HG03342 (cell line): ENCODE results near the gene PAX5.
A peak's percentile ranks its signal among the peaks of the same experiment; 100 is the strongest.
"Not testable (repeated sequence)": the region's sequence is repeated elsewhere in the genome, so short reads cannot be mapped to it uniquely, and the experiment has no call there.

Source experiments
- ATAC-seq: cut with Tn5 transposase; IDR thresholded peaks from one replicate; pipeline ENCODE4 v1.9.1; 2021; ENCODE audit warnings: mild to moderate bottlenecking, moderate library complexity; ENCODE audit not compliant: unreplicated experiment

Gene PAX5

DNA sequence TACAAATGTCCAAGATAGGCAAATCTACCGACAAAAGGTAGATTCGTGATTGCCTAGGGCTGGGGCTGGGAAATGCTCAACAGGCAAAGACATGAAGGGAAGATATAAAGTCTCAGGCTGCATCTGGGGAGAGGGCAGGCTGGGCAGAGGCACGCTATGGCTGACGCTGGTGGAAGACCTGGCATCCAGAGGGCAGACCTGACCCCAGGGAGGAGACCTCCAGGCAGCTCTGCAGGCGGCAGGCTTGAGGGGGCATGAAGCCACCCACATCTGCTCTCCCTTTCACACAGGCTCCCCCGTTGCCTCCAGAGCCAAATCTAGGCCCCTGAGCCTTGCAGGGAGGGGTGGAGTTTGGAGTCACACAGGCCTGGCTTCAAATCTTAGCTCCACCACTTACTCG, 145.5 kb downstream of the PAX5 start:
- ATAC-seq = no peak

DNA sequence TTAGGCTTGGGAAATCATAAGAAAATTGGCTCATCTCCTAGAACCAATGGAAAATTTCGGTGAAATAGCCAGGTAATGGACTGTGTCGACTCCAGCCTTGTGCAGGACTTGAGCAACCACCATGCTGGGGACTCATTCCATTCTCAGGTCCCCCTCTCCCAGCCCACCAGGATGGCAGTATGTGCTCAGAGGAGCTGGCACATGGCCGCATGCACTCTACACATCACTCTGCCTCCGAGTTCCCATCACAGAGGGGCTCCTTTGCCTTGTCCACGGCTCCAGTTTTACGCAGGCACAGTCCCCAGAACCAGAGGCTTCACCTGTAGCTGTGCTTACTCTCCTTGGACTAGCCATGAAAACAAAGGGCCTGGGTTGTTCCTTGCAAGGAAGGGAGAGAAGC, 149.3 kb downstream of the PAX5 start:
- no peak for ATAC-seq

DNA sequence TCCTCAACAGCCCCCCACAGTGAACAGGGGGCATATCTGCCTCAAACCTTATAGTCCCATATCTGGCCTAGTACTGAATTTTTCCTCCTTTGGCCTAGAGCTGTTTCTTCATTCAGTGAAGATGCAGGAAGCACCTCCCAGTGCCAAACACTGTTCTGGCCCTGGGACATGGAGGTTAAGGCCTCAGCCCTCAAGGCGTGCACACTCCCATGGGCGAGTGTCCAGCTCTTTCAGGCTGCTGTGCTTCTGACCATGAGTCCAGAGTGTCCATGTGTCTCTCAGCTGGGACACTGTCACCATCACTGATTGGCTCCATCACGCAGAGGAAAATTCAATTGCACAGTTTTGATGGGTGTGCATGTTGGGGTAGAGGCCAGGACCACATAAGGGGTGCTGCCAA, 151.5 kb downstream of the PAX5 start:
- ATAC-seq = no peak

DNA sequence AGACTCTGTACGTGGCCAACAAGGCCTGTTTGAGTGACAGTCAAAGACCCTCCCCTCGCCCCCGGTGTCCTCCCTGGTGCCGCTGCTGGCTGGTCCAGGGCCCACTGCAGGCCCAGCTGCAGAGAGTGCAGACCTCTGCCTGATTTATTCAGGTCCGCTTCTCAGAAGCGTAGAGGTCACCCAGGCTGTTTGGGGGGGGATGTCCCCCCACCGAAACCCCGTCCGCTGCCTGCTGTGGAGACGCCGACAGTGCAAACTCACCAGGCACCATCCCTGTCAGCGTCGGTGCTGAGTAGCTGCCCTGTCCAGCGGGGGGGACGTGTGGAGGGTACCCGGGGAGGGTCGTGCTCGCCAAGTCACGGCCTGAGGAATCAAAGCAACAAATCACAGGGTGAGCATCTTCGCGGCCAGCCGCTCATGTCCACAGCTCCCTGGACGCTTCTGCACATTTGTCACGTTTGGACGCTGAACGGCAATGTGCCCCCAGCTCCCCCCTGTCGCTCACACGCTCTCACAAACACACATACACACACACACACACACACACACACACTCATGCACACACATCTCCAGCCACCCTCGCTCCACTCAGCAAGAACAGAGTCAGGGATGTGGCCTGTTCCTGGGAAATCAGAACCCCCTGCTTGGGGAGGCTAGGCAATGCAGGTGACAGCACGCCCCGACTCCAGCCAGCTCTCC, 152.2 kb downstream of the PAX5 start:
- ATAC-seq = no peak

DNA sequence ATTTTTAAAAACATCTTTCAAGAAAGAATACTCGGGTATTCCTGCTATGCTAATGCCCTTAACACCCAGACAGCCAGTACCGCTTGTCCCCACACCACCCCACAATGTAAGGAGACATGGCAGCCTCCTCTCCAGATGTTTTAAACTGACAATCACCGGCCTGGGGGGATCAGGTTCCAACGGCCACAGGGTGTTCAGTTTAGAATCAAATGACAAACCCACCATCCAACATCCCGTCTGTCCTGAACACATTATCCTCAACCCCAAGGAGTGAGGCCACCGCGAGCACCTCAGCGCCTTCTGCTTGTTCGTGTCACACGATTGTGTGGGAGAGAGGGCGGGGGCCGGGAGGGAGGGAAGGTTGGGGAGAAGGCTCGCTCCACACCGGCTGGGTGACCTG, 152.8 kb downstream of the PAX5 start:
- no peak for ATAC-seq

DNA sequence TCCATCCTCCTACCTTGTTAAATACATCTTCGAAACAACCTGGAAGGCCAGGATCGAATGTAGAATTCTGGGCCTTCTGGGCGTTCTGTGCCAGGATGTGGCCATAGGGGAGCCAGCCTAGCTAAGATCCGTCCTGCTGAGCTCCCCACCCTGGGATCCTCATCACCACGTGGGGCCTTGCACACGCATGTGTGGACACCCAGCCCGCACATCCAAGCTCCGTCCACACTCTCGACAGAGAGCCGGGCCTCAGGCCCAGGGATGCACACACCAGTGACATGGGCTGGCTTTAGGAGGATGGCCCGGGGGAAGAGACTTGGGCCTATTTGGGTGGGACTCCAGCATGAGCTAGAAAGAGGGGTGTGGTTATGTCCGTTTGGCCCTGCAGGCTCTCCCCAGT, 154.0 kb downstream of the PAX5 start:
- no peak for ATAC-seq

DNA sequence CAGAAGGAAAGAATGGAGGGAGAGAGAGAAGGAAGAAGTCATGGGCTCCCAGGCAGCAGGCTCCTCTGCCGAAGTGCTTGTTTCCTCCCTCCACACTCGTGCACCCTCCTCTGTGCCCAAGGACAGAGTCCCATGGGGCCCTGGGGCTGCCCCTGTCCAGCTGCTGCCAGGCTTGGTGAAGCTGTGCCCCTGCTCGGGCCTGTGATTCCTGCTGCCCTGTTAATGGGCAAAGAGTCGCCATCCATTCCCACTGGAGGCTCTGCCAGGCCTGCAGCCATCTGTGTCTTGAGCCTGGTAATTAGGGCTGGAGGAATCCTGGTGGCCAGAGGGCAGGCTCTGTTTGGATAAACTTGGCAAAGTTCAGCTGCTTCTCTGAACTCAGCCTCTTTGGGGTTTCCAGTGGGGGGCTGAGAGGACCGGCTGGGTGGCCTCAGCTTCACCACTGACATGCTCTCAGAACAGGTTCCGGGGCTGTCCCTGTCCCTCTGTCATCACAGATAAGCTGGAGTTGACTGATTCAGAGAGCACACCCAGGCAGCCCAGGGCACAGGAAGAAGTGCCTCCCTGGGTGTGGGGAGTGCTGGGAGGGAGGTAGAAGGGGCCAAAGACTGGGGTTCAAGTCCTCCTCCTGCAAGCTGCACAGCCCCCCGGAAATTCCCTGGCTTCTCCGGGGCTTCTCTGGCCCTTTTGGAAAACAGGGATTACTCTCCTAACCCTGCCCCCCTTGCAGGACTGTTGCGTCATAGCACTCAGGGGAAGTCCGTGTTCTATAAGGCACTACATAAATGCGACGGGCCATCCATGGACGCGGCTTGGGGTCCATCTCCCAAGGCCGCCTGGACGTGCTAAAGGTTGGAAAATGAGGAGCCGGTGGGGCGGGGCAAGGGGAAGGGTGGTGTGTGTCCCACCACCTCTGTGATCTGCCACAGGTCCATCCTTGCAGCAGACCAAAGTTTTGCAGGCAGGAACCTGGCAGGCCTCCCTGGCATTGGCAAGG, 154.8 kb downstream of the PAX5 start:
- peak; percentile 73 for ATAC-seq

DNA sequence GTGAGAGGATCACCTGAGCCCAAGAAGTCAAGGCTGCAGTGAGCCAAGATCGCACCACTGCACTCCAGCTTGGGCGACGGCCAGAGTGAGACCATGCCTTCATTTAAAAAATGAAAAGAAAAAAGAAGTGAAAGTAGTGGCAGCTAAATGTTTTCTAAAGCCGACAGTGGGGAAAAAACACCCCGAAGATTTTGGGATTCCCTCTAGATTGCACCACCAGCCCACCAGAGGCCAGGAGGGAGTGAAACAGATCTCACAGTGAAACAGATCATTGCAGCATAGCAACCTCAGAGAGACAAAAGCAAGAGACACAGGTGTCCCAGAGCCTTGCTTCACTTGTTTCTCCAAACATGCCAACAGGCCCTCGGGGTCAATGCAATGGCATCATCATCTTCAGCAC, 156.8 kb downstream of the PAX5 start:
- no peak for ATAC-seq

DNA sequence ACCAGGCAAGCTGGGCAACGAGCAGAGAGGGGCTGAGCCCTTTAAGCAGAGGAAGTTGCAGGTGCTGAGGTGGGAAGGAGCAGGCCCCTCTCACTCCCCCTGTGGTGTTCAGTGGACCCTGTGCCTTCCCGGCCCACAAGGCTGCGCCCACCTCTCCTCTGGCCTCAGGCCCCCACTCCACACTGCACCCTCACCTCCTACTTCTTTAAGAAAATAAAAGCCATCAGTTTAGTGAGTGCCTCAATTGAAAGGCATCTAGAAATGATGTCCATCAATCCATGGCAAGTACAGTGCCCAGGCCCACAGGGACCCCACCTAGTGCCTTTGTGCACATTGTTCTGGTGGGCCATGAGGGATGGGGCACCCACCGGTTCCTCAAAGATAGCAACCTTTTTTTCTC, 158.0 kb downstream of the PAX5 start:
- ATAC-seq = no peak

DNA sequence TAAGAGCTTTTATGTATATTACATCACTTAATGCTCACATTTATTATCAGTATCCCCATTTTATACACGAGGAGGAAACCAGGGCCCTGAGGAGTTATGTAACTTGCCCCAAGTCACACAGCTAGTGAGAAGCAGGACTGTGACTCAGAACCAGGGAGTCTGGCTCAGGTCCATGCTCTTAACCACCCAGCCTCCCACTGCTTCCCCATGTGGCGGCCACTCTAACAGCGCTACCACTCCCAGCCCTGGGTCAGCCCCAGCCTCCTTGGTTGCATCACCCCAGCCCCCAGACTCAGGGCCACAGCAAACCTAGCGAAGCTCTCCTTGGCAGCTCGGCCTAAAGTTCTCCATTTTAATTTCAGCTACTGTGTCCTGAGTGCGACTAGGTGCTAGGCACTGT, 159.1 kb downstream of the PAX5 start:
- no peak for ATAC-seq

DNA sequence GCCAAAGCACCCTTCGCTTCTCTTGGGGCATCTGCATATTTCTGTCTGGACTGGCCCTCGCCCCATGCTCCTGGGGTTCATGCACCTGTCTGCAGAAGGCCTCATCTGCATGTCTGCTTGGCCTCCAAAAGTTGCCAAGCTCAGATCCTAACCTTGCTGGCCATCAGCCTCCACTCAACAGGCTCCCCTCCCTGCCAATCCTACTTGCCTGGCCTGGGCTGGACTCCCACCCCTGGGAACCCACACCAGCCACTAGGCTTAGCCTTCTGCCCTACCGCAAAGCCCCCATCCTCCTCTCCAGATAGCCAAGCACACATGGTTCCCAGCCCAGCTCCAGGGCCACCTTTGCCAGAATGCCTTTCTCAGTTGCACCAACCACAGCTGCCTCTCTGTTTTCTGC, 159.8 kb downstream of the PAX5 start:
- no peak for ATAC-seq

DNA sequence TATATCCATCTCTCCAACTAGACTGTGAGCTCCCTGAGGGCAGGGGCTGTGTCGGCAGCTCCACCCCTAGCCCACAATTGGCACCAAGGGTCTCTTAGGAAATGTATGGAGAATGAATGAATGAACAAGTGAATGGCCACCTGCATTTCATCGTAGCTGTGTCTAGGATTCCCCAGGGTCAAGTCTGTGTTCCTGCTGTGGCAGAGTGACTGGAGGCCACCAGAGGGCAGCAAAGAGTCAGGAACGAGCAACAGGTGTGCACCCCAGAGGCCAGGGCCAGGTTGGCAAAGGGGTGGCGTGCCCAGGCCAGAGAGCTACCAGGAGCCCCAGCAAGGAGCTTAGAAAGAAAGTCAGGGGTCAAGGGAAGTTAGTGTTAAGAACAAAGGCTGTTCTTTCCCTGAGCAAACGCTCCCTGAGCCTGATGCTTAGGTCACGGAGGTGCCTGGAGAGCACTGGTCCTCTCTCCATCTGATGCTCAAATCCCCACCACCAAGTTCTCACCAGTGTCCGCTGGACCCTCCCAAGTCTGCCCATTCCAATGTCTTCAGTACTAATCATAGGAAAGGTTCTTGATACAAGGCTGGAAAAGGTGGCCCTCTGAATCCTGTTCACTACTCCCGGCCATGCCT, 160.7 kb downstream of the PAX5 start:
- ATAC-seq = peak; percentile 57

DNA sequence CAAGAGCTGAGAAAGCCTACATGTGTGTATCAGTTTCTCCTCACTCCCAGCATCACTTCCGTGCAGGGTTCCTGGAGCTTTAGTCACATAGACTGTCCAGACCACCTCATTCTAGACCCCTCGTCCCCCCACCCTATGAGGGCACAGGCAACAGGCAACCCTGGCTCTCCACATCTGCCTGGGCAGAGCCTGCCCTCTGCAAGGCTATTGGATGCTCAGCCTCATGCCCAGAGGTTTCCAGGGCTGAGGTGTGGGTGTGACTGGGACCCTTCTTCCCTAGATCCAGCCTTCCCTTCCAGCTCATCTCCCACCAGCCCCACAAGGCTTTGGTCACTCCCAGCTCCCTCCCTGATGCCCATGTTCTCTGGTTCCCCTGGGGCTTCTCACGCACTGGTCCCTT, 161.4 kb downstream of the PAX5 start:
- ATAC-seq = no peak

DNA sequence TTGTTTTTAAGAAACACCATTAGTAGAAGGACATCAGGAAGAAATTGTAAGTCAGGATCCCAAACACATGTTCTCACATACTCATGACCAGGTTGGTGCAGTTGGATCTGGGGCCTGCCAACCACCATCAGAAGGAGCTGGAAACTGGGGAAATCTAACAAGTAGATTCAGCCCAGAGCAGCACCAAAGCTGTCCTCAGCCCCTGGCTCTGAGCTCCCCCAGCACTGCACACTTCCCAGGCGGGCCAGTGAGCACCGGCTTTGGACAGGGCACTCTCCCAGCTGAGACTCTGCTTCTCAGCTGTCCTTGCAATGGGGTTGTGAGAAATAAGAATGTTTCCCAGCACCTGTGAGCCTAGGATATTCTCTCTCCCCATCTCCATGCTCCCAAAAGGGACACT, 162.5 kb downstream of the PAX5 start:
- ATAC-seq = no peak

DNA sequence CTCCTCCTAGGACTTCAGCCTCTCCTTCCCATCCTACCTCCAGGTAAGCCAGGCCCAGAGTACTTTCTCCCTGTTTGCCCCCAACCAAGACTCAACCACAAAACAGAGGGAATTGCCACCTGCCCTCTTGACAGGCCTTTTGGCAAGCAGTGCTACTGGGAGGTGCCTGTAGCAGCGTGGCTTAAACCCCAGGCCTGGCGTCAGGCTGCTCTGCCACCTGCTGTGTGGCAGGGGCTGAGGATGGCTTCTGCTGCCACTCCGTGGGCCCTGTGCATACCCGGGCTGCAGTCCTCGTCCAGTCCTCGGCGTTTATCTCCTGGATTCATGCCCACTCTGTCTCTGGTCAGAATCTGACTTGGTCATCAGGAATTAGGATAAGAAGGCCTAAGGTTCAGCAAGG, 163.1 kb downstream of the PAX5 start:
- no peak for ATAC-seq

DNA sequence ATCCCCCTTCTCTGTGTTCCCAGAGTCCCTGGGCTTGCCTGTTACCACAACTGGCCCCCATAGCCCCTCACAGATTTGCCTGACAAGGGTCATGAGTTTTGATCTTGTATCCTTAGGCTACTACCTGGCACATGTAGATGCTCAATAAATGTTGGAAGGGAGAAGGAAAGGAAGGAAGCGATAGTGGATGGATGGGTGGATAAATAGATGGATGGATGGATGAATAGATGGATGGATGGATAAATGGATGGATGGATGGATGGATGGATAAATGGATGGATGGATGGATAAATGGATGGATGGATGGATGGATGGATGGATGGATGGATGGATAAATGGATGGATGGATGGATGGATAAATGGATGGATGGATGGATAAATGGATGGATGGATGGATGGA, 164.5 kb downstream of the PAX5 start:
- ATAC-seq = not testable (repeated sequence)

DNA sequence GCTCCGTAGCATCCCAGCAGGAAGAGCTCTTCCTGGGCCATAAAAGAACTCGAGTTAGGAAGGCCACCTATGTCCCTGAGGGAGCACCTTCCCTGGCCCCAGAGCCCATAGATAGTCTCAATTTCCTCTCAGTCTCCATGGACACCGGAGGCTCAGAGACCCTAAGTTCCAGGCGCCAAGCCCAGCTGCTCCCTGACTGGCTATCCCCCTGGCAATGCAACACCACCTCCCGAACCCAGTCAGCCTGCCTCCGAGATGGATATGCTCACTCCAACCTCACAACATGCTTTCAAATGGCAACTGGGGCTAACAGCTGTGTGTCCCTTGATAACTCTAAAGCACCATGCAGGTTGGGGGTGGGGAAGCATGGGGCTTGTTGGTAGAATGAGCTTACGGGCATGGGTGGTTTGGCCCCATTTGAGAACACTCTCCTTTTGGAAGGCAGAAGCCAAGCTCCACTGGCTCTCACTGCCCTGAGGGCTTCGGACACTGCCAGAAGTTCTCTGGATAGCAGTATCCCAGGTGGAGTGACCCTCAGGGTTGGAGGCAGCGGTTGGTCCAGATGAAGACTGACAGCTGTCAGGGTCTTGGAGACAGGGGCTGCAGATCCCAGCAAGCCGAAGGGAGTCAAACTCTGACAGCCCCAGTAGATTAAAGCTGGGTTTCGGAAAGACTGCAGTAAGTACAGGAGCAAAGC, 165.3 kb downstream of the PAX5 start:
- no peak for ATAC-seq

DNA sequence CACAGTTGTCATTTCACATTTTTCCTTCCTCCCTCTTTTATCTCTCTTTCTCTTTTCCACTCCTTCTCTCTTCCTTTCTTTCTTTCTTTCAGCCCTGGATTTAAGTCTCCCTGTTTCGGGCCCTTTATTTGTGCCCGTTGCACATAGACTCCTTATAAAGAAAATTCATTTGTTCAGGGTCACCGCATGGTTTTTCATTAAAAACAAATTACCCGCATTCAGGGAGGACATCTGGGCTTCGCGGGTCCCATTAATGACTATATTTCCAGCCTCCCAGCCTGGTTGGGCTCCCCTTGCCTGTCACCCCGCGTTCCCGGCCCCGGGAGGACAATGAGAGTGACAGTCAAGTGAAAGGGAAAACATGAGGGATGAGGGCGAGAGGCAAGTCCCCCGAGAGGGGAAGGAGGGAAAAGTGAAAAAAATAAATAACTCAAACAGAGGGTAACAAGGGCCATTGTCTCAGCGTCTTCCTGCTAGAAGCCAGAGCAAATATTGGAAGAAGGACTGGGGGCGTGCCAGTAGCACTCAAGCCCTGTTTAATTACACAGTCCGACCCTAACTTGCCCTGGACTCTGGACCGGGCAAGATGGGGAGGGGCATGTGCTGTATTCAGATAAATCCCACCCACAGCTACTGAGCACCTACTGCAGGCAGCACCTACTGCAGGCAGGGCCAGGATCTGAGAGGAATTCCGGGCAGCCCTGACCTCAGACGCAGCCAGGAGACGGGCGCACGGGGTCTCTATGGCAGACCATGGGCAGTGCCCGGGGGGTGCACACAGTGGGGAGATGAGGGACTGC, 166.2 kb downstream of the PAX5 start:
- ATAC-seq = no peak

DNA sequence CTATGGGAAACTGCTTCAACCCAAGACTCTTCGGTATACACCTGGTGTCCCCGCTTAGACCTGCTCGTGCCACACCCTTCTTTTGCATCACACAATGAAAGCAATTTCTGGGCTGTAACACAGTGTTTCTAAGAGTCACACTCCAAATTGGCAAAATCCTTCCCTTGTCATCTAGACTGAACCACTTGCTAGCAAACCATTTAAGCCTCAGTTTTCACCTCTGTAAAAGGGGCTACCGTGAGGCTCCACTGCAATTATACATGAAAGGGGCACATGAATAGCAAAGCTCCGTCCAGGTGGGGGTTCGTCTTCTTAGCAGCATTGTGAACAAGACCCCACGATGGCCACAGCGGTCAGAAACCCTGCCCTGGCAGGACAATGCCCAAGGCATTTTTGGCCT, 166.8 kb downstream of the PAX5 start:
- no peak for ATAC-seq

DNA sequence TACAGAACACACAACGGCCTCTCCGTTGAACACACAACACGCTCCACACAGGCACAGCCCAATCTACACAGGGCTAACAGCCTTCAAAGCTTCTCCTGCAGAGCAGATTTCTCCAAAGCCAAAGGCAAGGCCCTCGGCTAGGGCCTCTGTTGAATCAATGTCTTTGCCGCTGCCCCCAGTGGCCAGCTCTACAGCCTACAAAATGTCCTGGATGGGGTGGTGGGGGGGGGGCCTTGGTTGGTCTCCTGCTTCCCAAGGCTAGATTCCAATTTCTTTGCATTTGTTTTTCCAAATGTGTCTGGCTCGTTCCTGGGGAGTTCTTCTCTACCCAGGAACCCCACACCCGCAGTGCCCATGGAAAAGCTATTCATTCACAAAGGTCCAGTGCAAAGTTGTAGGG, 167.2 kb downstream of the PAX5 start:
- ATAC-seq = no peak
